Heart right ventricle (tissue), 16 donors: ENCODE data around the gene GLYATL1B. TPM values are rescaled to one million over a fixed set of nuclear protein-coding genes. Genes with fewer than 3 reads are reported as not detected.
"Not testable (repeated sequence)": the region's sequence is repeated elsewhere in the genome, so short reads cannot be mapped to it uniquely, and the experiment has no call there.

Experiments used
- ATAC-seq, 8 donors: fragments of 200-7000 bp; cut with Tn5 transposase; one replicate each; pipeline ENCODE4 v1.9.1; 2020; ENCODE audit warnings: mild to moderate bottlenecking in 8 of 8, moderate library complexity in 8 of 8, moderate number of reproducible peaks in 1 of 8
- DNase-seq, 2 donors: peaks; one replicate each; pipeline ENCODE4 v3.0.0-alpha.2; 2020
- H3K27ac ChIP-seq, 10 donors: fragments of 200-600 bp; sonication (generic) in 2 of 10; one replicate each; pipeline versions ENCODE4 v1.5.0 to v1.8.0; 2020 to 2022; ENCODE audit warnings: mild to moderate bottlenecking in 3 of 10
- H3K27me3 ChIP-seq, 7 donors: fragments of 200-600 bp; one replicate each; pipeline ENCODE4 v1.8.0; 2021 to 2022; ENCODE audit warnings: mild to moderate bottlenecking in 2 of 7
- H3K36me3 ChIP-seq, 9 donors: fragments of 200-600 bp; sonication (generic) in 1 of 9; one replicate each; pipeline versions ENCODE4 v1.5.0 to v1.8.0; 2020 to 2022; ENCODE audit warnings: mild to moderate bottlenecking in 2 of 9
- H3K4me1 ChIP-seq, 9 donors: fragments of 200-600 bp; sonication (generic) in 1 of 9; one replicate each; pipeline versions ENCODE4 v1.5.0 to v1.8.0; 2020 to 2022; ENCODE audit warnings: mild to moderate bottlenecking in 4 of 9
- H3K4me3 ChIP-seq, 10 donors: fragments of 200-600 bp; sonication (generic) in 2 of 10; one replicate each; pipeline versions ENCODE4 v1.5.0 to v1.8.0; 2020 to 2022; ENCODE audit warnings: mild to moderate bottlenecking in 7 of 10, moderate library complexity in 2 of 10
- H3K9me3 ChIP-seq, 11 donors: fragments of 200-600 bp in 10 of 11; sonication (generic) in 2 of 11; one replicate each; pipeline versions ENCODE4 v1.5.0 to v1.8.0; 2013 to 2022; ENCODE audit warnings: mild to moderate bottlenecking in 2 of 11, control low read depth in 1 of 11, moderate library complexity in 1 of 11
- CTCF ChIP-seq, 9 donors: fragments of 200-600 bp; sonication (generic) in 2 of 9; IDR thresholded peaks; one replicate each; pipeline versions ENCODE4 v1.5.0 to v1.8.0; 2021 to 2022; ENCODE audit warnings: antibody characterized with exemption in 9 of 9, mild to moderate bottlenecking in 5 of 9, moderate library complexity in 1 of 9
- WGBS, 2 donors: extraction: QIAGEN DNeasy Blood & Tissue Kit; methylation state at CpG; one replicate each; pipeline ENCODE4 v1.1.7; 2013; ENCODE audit warnings: inconsistent platforms in 1 of 2; 5-methylcytosine and 5-hydroxymethylcytosine counted together
- intact Hi-C, 10 donors: fragments of 100-400 bp; cut with DNase I; formaldehyde crosslinking; loops; one replicate each; pipeline versions ENCODE4 v1.11.1 to v1.14.2; 2022
- polyA plus RNA-seq, 2 donors: library from polyadenylated mRNA; stranded (reverse); fragments of 200-250 nt; gene quantifications; one replicate each; pipeline ENCODE4 v1.2.3, GENCODE V29; 2013
- total RNA-seq, 10 donors: library from RNA; stranded (reverse); fragmentation: NEBNext Ultra II Directional in 3 of 10; extraction: Animal tissue kit (Norgen Biotek cat#: 25700) in 3 of 10; gene quantifications; one replicate each; pipeline versions ENCODE4 v1.2.1 to v1.2.4, GENCODE V29; 2021 to 2023
- donor health status: Arrhythmogenic right ventricular cardiomyopathy.
- donor health status: ischemic (EF 13 %, LVEDD 7.1; RV severe dilation, severe dysfunction).
- donor health status: healthy with polysubstance abuse.
- donor health status: DM: no; HTN: yes; CAD: no.
- donor health status: DM: no; HTN: no; CAD: no.
- donor health status: ischemic (EF 25% LVEDD 6.9; RV normal size, moderate dysfunction).
- donor health status: ischemic (EF 25% LVEDD 5.7; RV mildly dilated, moderate dysfunction).
- donor health status: healthy.
- donor health status: DM: yes; HTN: yes; CAD: no.
- donor health status: Ischemic cardiomyopathy.
- donor health status: ischemic (EF 35%, LVEDD 5.7; RV mildly dilated, moderate dysfunction).
- donor health status: nonischemic (EF 11% LVEDD 7.7; RV severe dilation, severe dysfunction).
- donor health status: DM: yes; HTN: yes; CAD: no.
- donor health status: PGD.
- donor health status: ischemic (EF 29% LVEDD 5.4; RV normal size, mild dysfunction).
- donor health status: nonischemic (EF 23%, LVEDD 6.1; RV moderate dilation, normal function).

The GLYATL1B gene
- total and polyA plus RNA-seq, 12 donors: not detected

GRCh38 chr11:59135648-59136461, 49.7 kb downstream of the GLYATL1B start:
- ATAC-seq (peak; percentile 83 to 97 (median 94)), DNase-seq (peak; percentile 74 to 81)
- TF ChIP-seq CTCF (IDR thresholded peaks at IDR 0.05): peak; percentile 92 to 99 (median 97)
- intact Hi-C loops: loop anchor here in 4 of 10 donors (2.0 to 10.0 kb wide), 4 partner anchors 39 to 83 kb away; no protein-coding TSS in a partner anchor
- 11 to 12% methylated on average over 20 of the region's 20 CpGs for WGBS, 2 donors
- Histone ChIP-seq H3K36me3 (peaks cover 0 to 61% (median 0%) of the 10 kb centered on the region in 9 donors), H3K4me3 (peak overlapping the region in 2 of 10 donors; percentile 12 to 13), H3K4me1 (peaks cover 0 to 8% (median 0%) of the 10 kb centered on the region in 9 donors), H3K27ac (no peak overlapping the region), H3K9me3 (peaks cover 0 to 17% (median 0%) of the 10 kb centered on the region in 11 donors), H3K27me3 (no peaks in the 10 kb centered on the region)

- 67 to 68% methylated on average over 6 of the region's 6 CpGs for WGBS, 2 donors
- ATAC-seq, H3K27ac ChIP-seq, DNase-seq, H3K4me3 ChIP-seq, H3K27me3 ChIP-seq: not testable (repeated sequence)
- intact Hi-C loops: loop anchor here in 4 of 10 donors (2.0 to 10.0 kb wide), 4 partner anchors 39 to 84 kb away; no protein-coding TSS in a partner anchor
- H3K9me3 ChIP-seq: peaks cover 0 to 10% (median 0%) of the 10 kb centered on the region in 11 donors
- H3K36me3 ChIP-seq: peaks cover 0 to 54% (median 0%) of the 10 kb centered on the region in 9 donors
- H3K4me1 ChIP-seq: peaks cover 0 to 11% (median 0%) of the 10 kb centered on the region in 9 donors
Measured at GRCh38 chr11:59136551-59136950, 50.4 kb downstream of the GLYATL1B start.

- Histone ChIP-seq H3K36me3 (peaks cover 0 to 47% (median 0%) of the 10 kb centered on the region in 9 donors), H3K4me1 (peaks cover 0 to 18% (median 6%) of the 10 kb centered on the region in 9 donors), H3K27me3 (no peaks in the 10 kb centered on the region), H3K9me3 (peaks cover 0 to 4% (median 0%) of the 10 kb centered on the region in 11 donors), H3K4me3 (no peak overlapping the region), H3K27ac (no peak overlapping the region)
- DNase-seq: no peak
- no peak for ATAC-seq
- 96 to 98% methylated on average over 17 of the region's 17 CpGs for WGBS, 2 donors
- intact Hi-C loops: loop anchor here in 4 of 10 donors (2.0 to 10.0 kb wide), 4 partner anchors 40 to 84 kb away; no protein-coding TSS in a partner anchor
- no peak for TF ChIP-seq CTCF (IDR thresholded peaks at IDR 0.05)
Measured at GRCh38 chr11:59137190-59137589, 51.1 kb downstream of the GLYATL1B start.

- intact Hi-C loops: loop anchor here in 3 of 10 donors (5.0 to 10.0 kb wide), 2 partner anchors 41 to 84 kb away; no protein-coding TSS in a partner anchor
- no peak for TF ChIP-seq CTCF (IDR thresholded peaks at IDR 0.05)
- H3K36me3 ChIP-seq: peaks cover 0 to 33% (median 0%) of the 10 kb centered on the region in 9 donors
- DNase-seq: no peak
- no peak for ATAC-seq
- peaks cover 0 to 25% (median 9%) of the 10 kb centered on the region in 9 donors for H3K4me1 ChIP-seq
- no peak overlapping the region for H3K27ac ChIP-seq
- H3K4me3 ChIP-seq: no peak overlapping the region
- H3K27me3 ChIP-seq: no peaks in the 10 kb centered on the region
- 51 to 58% methylated on average over 2 of the region's 2 CpGs for WGBS, 2 donors
- H3K9me3 ChIP-seq: no peaks in the 10 kb centered on the region
Measured at GRCh38 chr11:59138643-59139042, 52.5 kb downstream of the GLYATL1B start.
